ENCODE measurements around the gene COBL.

Gene COBL

DNA sequence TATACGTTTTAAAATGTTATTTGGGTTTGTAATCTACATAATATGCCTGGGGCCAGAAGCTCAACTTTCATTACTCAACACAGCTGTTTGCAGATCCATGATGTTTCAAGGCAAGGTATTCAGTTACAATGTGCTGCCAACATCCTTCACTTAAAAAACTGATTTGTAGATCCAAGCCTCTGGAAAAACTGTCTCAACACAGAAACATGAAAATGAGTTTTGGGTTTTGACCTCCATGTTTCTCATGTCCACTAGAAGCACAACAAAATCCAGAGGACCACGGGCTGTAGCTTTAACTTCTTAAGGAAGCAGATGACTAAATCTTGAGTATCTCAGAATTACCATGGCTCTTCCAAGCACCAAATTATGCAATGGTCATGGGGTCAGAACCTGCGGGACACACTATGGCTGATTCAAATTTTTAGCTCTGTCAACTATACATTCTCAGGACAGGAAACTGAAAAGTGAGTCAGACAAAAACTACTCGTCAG lies 286.9 kb downstream of the COBL start:
- 86% methylated on average over 2 of the region's 4 CpGs for WGBS (ENCODE audit: insufficient coverage)
- no peaks in the 10 kb centered on the region for H3K36me3 ChIP-seq (ENCODE audit: control insufficient read depth in 4 of 4, insufficient read depth in 4 of 4, low read length in 3 of 4)
- no peaks in the 10 kb centered on the region for H3K4me1 ChIP-seq (ENCODE audit: control extremely low read depth in 1 of 4, control insufficient read depth in 4 of 4, insufficient read depth in 4 of 4, low read length in 3 of 4)
- H3K27me3 ChIP-seq (replicated peaks in 2 of 5; ENCODE audit: control insufficient read depth in 4 of 5, insufficient read depth in 5 of 5, low read length in 4 of 5): no peaks in the 10 kb centered on the region
- H3K4me3 ChIP-seq (ENCODE audit: control insufficient read depth in 1 of 7, extremely low read depth in 1 of 7, insufficient read depth in 4 of 7, low read depth in 2 of 7, low read length in 6 of 7): no peak overlapping the region
- POLR2A ChIA-PET: no interaction called here
- no peak for DNase-seq
- no peaks in the 10 kb centered on the region for H3K9me3 ChIP-seq (ENCODE audit: control extremely low read depth in 1 of 5, control insufficient read depth in 4 of 5, insufficient read depth in 2 of 5, low read depth in 1 of 5, low read length in 4 of 5)
- no peak overlapping the region for H3K27ac ChIP-seq (ENCODE audit: insufficient read depth in 1 of 2, low read depth in 1 of 2, low read length in 2 of 2, poor library complexity in 1 of 2, severe bottlenecking in 2 of 2)
- CTCF ChIA-PET: interaction anchor here (1.9 kb wide), 1 partner anchor 9 kb away, joined by 5 read pairs; no protein-coding TSS in a partner anchor

GRCh38 chr7:51029131-51029530 lies 287.5 kb downstream of the COBL start:
- H3K27ac ChIP-seq (ENCODE audit: insufficient read depth in 1 of 2, low read depth in 1 of 2, low read length in 2 of 2, poor library complexity in 1 of 2, severe bottlenecking in 2 of 2): no peak overlapping the region
- WGBS (ENCODE audit: insufficient coverage): 92% methylated on average over 13 of the region's 13 CpGs
- H3K36me3 ChIP-seq (ENCODE audit: control insufficient read depth in 4 of 4, insufficient read depth in 4 of 4, low read length in 3 of 4): no peaks in the 10 kb centered on the region
- no peaks in the 10 kb centered on the region for H3K9me3 ChIP-seq (ENCODE audit: control extremely low read depth in 1 of 5, control insufficient read depth in 4 of 5, insufficient read depth in 2 of 5, low read depth in 1 of 5, low read length in 4 of 5)
- DNase-seq: no peak
- H3K4me3 ChIP-seq (ENCODE audit: control insufficient read depth in 1 of 7, extremely low read depth in 1 of 7, insufficient read depth in 4 of 7, low read depth in 2 of 7, low read length in 6 of 7): no peak overlapping the region
- ChIA-PET POLR2A (no interaction called here), CTCF (interaction anchor here (1.9 kb wide), 1 partner anchor 9 kb away, joined by 5 read pairs; no protein-coding TSS in a partner anchor)
- H3K27me3 ChIP-seq (replicated peaks in 2 of 5; ENCODE audit: control insufficient read depth in 4 of 5, insufficient read depth in 5 of 5, low read length in 4 of 5): no peaks in the 10 kb centered on the region
- no peaks in the 10 kb centered on the region for H3K4me1 ChIP-seq (ENCODE audit: control extremely low read depth in 1 of 4, control insufficient read depth in 4 of 4, insufficient read depth in 4 of 4, low read length in 3 of 4)

GRCh38 chr7:51027935-51028830 lies 288.4 kb downstream of the COBL start:
- 98% methylated on average over 10 of the region's 19 CpGs for WGBS (ENCODE audit: insufficient coverage)

GRCh38 chr7:51027106-51027934 lies 289.3 kb downstream of the COBL start:
- no peaks in the 10 kb centered on the region for H3K27me3 ChIP-seq (replicated peaks in 2 of 5; ENCODE audit: control insufficient read depth in 4 of 5, insufficient read depth in 5 of 5, low read length in 4 of 5)
- no peaks in the 10 kb centered on the region for H3K4me1 ChIP-seq (ENCODE audit: control extremely low read depth in 1 of 4, control insufficient read depth in 4 of 4, insufficient read depth in 4 of 4, low read length in 3 of 4)
- ChIA-PET POLR2A (no interaction called here), CTCF (no interaction called here)
- 96% methylated on average over 8 of the region's 10 CpGs for WGBS (ENCODE audit: insufficient coverage)
- no peak overlapping the region for H3K4me3 ChIP-seq (ENCODE audit: control insufficient read depth in 1 of 7, extremely low read depth in 1 of 7, insufficient read depth in 4 of 7, low read depth in 2 of 7, low read length in 6 of 7)
- H3K27ac ChIP-seq (ENCODE audit: insufficient read depth in 1 of 2, low read depth in 1 of 2, low read length in 2 of 2, poor library complexity in 1 of 2, severe bottlenecking in 2 of 2): no peak overlapping the region
- DNase-seq: no peak
- no peaks in the 10 kb centered on the region for H3K9me3 ChIP-seq (ENCODE audit: control extremely low read depth in 1 of 5, control insufficient read depth in 4 of 5, insufficient read depth in 2 of 5, low read depth in 1 of 5, low read length in 4 of 5)
- no peaks in the 10 kb centered on the region for H3K36me3 ChIP-seq (ENCODE audit: control insufficient read depth in 4 of 4, insufficient read depth in 4 of 4, low read length in 3 of 4)

More at GRCh38 chr7:51027935-51028830, 288.4 kb downstream of the COBL start:
- H3K27ac ChIP-seq (ENCODE audit: insufficient read depth in 1 of 2, low read depth in 1 of 2, low read length in 2 of 2, poor library complexity in 1 of 2, severe bottlenecking in 2 of 2): no peak overlapping the region
- no peak for DNase-seq
- no peaks in the 10 kb centered on the region for H3K27me3 ChIP-seq (replicated peaks in 2 of 5; ENCODE audit: control insufficient read depth in 4 of 5, insufficient read depth in 5 of 5, low read length in 4 of 5)
- no peak overlapping the region for H3K4me3 ChIP-seq (ENCODE audit: control insufficient read depth in 1 of 7, extremely low read depth in 1 of 7, insufficient read depth in 4 of 7, low read depth in 2 of 7, low read length in 6 of 7)
- no peaks in the 10 kb centered on the region for H3K4me1 ChIP-seq (ENCODE audit: control extremely low read depth in 1 of 4, control insufficient read depth in 4 of 4, insufficient read depth in 4 of 4, low read length in 3 of 4)
- ChIA-PET CTCF (no interaction called here), POLR2A (no interaction called here)
- no peaks in the 10 kb centered on the region for H3K36me3 ChIP-seq (ENCODE audit: control insufficient read depth in 4 of 4, insufficient read depth in 4 of 4, low read length in 3 of 4)
- H3K9me3 ChIP-seq (ENCODE audit: control extremely low read depth in 1 of 5, control insufficient read depth in 4 of 5, insufficient read depth in 2 of 5, low read depth in 1 of 5, low read length in 4 of 5): no peaks in the 10 kb centered on the region

DNA sequence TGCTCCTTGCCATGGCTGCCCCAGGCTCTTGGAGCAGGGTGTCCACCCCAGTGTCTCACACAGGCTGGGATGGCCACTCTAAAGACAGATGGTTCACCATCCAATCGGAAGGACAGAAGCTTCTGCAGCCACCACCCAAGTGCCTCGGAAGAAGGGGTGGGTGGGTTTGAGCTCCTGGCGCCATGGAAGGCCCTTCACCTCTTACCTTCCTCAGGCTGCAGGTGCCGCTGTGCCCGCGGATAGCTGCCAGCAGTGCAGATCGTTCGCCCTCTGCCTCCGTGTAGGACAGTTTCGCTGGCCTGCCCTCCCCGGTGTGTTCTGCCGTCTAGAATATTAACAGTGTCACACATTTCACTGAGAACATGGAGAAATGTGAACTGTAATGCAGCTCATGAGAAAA lies 290.3 kb downstream of the COBL start:
- Histone ChIP-seq H3K4me3 (ENCODE audit: control insufficient read depth in 1 of 7, extremely low read depth in 1 of 7, insufficient read depth in 4 of 7, low read depth in 2 of 7, low read length in 6 of 7) (no peak overlapping the region), H3K27ac (ENCODE audit: insufficient read depth in 1 of 2, low read depth in 1 of 2, low read length in 2 of 2, poor library complexity in 1 of 2, severe bottlenecking in 2 of 2) (no peak overlapping the region), H3K4me1 (ENCODE audit: control extremely low read depth in 1 of 4, control insufficient read depth in 4 of 4, insufficient read depth in 4 of 4, low read length in 3 of 4) (no peaks in the 10 kb centered on the region), H3K36me3 (ENCODE audit: control insufficient read depth in 4 of 4, insufficient read depth in 4 of 4, low read length in 3 of 4) (no peaks in the 10 kb centered on the region), H3K9me3 (ENCODE audit: control extremely low read depth in 1 of 5, control insufficient read depth in 4 of 5, insufficient read depth in 2 of 5, low read depth in 1 of 5, low read length in 4 of 5) (no peaks in the 10 kb centered on the region), H3K27me3 (replicated peaks in 2 of 5; ENCODE audit: control insufficient read depth in 4 of 5, insufficient read depth in 5 of 5, low read length in 4 of 5) (no peaks in the 10 kb centered on the region)
- 100% methylated on average over 7 of the region's 12 CpGs for WGBS (ENCODE audit: insufficient coverage)
- POLR2A ChIA-PET: interaction anchor here (0.6 kb wide), 1 partner anchor 534 kb away, joined by 3 read pairs; no protein-coding TSS in a partner anchor
- CTCF ChIA-PET: no interaction called here
- DNase-seq: no peak

GRCh38 chr7:51025668-51026067 lies 290.9 kb downstream of the COBL start:
- no peaks in the 10 kb centered on the region for H3K27me3 ChIP-seq (replicated peaks in 2 of 5; ENCODE audit: control insufficient read depth in 4 of 5, insufficient read depth in 5 of 5, low read length in 4 of 5)
- H3K4me3 ChIP-seq (ENCODE audit: control insufficient read depth in 1 of 7, extremely low read depth in 1 of 7, insufficient read depth in 4 of 7, low read depth in 2 of 7, low read length in 6 of 7): no peak overlapping the region
- H3K4me1 ChIP-seq (ENCODE audit: control extremely low read depth in 1 of 4, control insufficient read depth in 4 of 4, insufficient read depth in 4 of 4, low read length in 3 of 4): no peaks in the 10 kb centered on the region
- WGBS (ENCODE audit: insufficient coverage): 100% methylated on average over 2 of the region's 2 CpGs
- no peak for DNase-seq
- CTCF ChIA-PET: no interaction called here
- H3K9me3 ChIP-seq (ENCODE audit: control extremely low read depth in 1 of 5, control insufficient read depth in 4 of 5, insufficient read depth in 2 of 5, low read depth in 1 of 5, low read length in 4 of 5): no peaks in the 10 kb centered on the region
- H3K36me3 ChIP-seq (ENCODE audit: control insufficient read depth in 4 of 4, insufficient read depth in 4 of 4, low read length in 3 of 4): no peaks in the 10 kb centered on the region
- POLR2A ChIA-PET: interaction anchor here (0.6 kb wide), 1 partner anchor 535 kb away, joined by 3 read pairs; no protein-coding TSS in a partner anchor
- H3K27ac ChIP-seq (ENCODE audit: insufficient read depth in 1 of 2, low read depth in 1 of 2, low read length in 2 of 2, poor library complexity in 1 of 2, severe bottlenecking in 2 of 2): no peak overlapping the region

GRCh38 chr7:51024867-51025266 lies 291.7 kb downstream of the COBL start:
- POLR2A ChIA-PET: no interaction called here
- Histone ChIP-seq H3K27ac (ENCODE audit: insufficient read depth in 1 of 2, low read depth in 1 of 2, low read length in 2 of 2, poor library complexity in 1 of 2, severe bottlenecking in 2 of 2) (no peak overlapping the region), H3K9me3 (ENCODE audit: control extremely low read depth in 1 of 5, control insufficient read depth in 4 of 5, insufficient read depth in 2 of 5, low read depth in 1 of 5, low read length in 4 of 5) (no peaks in the 10 kb centered on the region), H3K36me3 (ENCODE audit: control insufficient read depth in 4 of 4, insufficient read depth in 4 of 4, low read length in 3 of 4) (no peaks in the 10 kb centered on the region), H3K4me3 (ENCODE audit: control insufficient read depth in 1 of 7, extremely low read depth in 1 of 7, insufficient read depth in 4 of 7, low read depth in 2 of 7, low read length in 6 of 7) (no peak overlapping the region), H3K27me3 (replicated peaks in 2 of 5; ENCODE audit: control insufficient read depth in 4 of 5, insufficient read depth in 5 of 5, low read length in 4 of 5) (no peaks in the 10 kb centered on the region), H3K4me1 (ENCODE audit: control extremely low read depth in 1 of 4, control insufficient read depth in 4 of 4, insufficient read depth in 4 of 4, low read length in 3 of 4) (no peaks in the 10 kb centered on the region)
- 97% methylated on average over 12 of the region's 16 CpGs for WGBS (ENCODE audit: insufficient coverage)
- CTCF ChIA-PET: no interaction called here
- DNase-seq: no peak

Data from common myeloid progenitor, CD34-positive (primary cell).